GM21737 (cell line): Measurements from ENCODE around the gene BLOC1S4.

Source experiments
- ATAC-seq: cut with Tn5 transposase; IDR thresholded peaks from one replicate; pipeline ENCODE4 v1.9.1; 2021; ENCODE audit warnings: mild to moderate bottlenecking, moderate library complexity; ENCODE audit not compliant: unreplicated experiment

Gene BLOC1S4

DNA sequence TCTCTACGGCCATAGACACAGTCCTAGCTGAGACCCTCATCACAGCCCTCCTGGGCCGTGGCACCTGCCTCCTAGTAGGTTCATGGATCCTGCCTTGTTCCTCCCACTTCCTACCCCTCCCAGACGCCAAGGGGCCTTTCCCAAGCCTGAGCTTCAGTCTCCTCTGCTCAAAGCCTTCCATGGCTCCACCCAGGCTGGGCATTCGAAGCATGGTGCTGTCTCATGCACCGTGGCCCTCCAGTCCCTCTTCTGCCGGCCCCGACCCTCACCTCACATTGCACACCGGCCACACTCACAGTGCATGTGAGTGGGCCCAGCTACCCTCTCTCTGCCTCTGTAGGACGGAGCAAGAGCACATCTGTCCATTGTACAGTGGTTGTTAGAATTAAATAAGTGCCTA lies 44.9 kb downstream of the BLOC1S4 start:
- ATAC-seq, result no peak

DNA sequence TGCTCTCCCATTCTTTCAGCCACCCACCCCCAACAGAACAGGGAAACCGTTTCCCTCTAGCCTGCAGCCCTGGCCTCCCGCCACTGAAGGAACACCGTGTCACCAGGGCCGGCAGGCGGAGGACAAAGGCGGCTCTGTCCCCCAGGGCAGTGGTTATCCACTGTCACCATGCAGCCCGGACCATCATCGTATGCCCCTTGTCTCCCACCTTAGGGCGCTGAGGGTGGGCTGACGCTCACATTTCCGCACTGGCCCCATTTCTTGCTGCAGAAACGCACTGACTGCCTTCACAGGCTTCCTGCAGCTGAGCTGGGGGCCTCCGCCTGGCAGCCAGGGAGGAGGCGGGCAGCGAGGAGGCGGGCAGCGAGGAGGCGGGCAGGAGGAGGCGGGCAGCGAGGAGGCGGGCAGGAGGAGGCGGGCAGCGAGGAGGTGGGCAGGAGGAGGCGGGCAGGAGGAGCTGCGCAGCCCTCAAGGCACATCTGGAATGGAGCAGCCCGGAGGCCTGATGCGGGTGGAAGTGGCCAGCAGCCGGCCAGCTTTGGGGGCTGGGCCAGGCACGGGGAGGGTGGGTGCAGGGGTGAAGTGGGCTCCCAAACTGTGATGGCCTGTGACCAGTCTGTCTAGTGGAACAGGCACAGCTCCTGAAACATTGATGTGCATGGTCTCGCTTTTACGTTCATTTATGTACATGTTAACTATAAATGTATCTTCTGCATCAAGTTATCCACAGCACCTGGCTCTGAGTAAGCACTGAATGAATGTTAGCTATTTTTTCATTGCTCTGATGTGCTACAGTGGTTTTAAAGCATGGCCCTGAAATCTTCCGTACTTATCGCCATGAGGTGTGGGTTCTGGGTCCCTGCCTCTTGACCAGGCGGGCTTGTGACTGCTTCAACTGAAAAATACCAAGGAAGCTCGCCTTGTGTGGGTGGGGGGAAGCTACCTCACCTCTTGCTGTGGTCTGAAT lies 46.0 kb downstream of the BLOC1S4 start:
- no peak for ATAC-seq

DNA sequence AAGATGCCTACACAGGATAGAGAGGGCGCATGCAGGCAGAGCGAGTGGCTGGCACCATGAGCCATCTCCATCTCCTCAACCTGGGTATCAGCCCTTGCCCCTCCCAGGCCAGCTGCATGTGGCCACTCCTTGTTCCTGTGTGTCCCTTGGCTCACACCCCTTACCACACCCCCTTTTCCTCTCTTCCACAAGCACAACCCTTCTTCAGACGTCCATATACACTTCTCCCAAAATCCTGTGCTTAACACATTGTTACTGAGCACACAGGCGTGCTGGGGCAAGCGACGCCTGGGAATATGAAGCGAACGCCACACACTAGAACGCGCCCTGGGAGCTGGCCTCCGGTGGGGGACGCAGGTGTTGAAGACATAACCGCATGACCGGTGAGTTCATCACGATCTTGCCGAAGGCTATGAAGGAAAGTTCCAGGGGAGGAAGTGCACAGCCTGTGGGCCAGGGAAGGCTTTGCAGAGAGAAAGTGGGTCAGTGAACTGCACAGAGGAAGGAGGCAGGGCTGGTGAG lies 47.4 kb downstream of the BLOC1S4 start:
- ATAC-seq, result no peak

DNA sequence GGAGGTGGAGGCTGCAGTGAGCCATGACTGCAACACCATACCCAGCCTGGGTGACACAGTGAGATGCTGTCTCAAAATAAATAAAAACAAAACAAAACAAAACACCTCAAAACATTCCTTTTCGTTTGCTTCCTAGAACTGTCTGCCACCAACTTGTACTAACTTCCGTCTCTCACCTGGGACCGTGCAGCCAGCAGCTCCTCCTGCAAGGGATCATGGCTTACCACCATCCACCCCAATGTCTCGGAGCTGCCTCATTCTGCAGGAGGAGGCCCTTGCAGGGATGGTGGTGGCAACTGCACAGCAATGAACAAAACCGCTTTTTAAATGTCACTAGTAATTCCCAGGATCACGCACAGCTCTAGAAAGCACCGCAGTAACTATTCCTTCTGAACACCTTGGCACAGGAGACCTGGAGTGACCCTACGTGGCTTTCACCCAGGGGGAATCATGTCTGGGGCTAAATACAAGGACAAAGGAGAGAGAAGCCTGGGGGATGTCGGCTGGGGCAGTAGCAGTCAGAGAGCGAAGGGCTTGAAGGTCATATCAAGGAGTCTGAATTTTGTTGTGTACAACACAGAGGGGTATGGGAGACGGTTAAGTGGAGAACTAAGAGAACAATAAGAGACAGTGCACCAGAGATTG lies 49.1 kb downstream of the BLOC1S4 start:
- ATAC-seq, result no peak

DNA sequence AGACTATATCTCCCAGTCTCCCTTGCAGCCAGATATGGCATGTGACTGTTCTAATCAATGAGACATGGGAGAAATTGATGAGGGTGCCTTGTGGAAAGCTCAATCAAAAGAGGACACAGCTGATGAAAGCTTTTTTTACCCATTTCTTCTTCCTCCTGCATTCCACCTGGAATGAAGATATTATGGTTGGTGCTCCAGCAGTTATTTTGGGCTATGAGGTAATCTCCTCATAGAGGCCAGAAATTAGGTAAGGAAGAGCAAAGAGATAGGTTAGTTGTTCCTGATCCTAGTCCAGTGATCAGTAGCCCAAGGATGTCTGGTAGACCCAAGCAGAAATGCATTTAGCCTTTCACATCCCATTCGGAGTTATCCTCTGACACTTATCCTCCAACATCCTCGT lies 49.7 kb downstream of the BLOC1S4 start:
- no peak for ATAC-seq
